HepG2 (cell line): ENCODE results near the gene TMEM100. TPM values are rescaled to one million over a fixed set of nuclear protein-coding genes. Genes with fewer than 3 reads are reported as not detected.

Experiments
- AKNA ChIP-seq: sonication (generic); formaldehyde crosslinking; IDR thresholded peaks from 2 replicates; pipeline ENCODE4 v1.4.0; 2020; ENCODE audit warnings: missing genetic modification reagents, borderline replicate concordance
- CHD4 ChIP-seq: fragments of 200-600 bp; sonication (generic); IDR thresholded peaks from 2 replicates; pipeline ENCODE4 v1.7.0; 2017; ENCODE audit warnings: mild to moderate bottlenecking, low read length, borderline replicate concordance
- DNMT1 ChIP-seq: sonication (generic); formaldehyde crosslinking; IDR thresholded peaks from 2 replicates; pipeline ENCODE4 v1.5.1; 2020; ENCODE audit warnings: mild to moderate bottlenecking, missing genetic modification reagents
- FOXP1 ChIP-seq, 2 experiments: fragments of 450-650 bp in 1 of 2; IDR thresholded peaks; 2 replicates each; pipeline ENCODE4 v1.6.1; 2017 to 2018; ENCODE audit warnings: antibody characterized with exemption in 1 of 2
- GFI1 ChIP-seq: sonication (generic); formaldehyde crosslinking; IDR thresholded peaks from 2 replicates; pipeline ENCODE4 v1.5.0; 2020; ENCODE audit warnings: missing genetic modification reagents, mild to moderate bottlenecking, borderline replicate concordance
- GTF3A ChIP-seq: sonication (generic); formaldehyde crosslinking; conservative IDR thresholded peaks from 2 replicates; pipeline ENCODE4 v1.4.0; 2020; ENCODE audit warnings: mild to moderate bottlenecking, missing genetic modification reagents
- HNF4G ChIP-seq, 2 experiments: sonication (generic) in 1 of 2; formaldehyde crosslinking in 1 of 2; IDR thresholded peaks; 2 replicates each; pipeline versions ENCODE4 v1.4.0 to v1.6.1; 2011 to 2020; ENCODE audit warnings: borderline replicate concordance in 2 of 2, low read depth in 2 of 2, mild to moderate bottlenecking in 2 of 2, low read length in 1 of 2, missing genetic modification reagents in 1 of 2, moderate library complexity in 1 of 2
- LBX2 ChIP-seq: sonication (generic); formaldehyde crosslinking; IDR thresholded peaks from 2 replicates; pipeline ENCODE4 v1.5.0; 2020; ENCODE audit warnings: missing genetic modification reagents, mild to moderate bottlenecking, borderline replicate concordance
- MAFF ChIP-seq: IDR thresholded peaks from 2 replicates; pipeline ENCODE4 v1.6.1; 2011; ENCODE audit warnings: low read depth, low read length, improper control_type of control experiment
- MXD4 ChIP-seq: IDR thresholded peaks from 2 replicates; pipeline ENCODE4 v1.6.1; 2016; ENCODE audit warnings: mild to moderate bottlenecking, missing biosample characterization, missing genetic modification reagents
- NONO ChIP-seq, 2 experiments: fragments of 450-650 bp in 1 of 2; sonication (generic) in 1 of 2; formaldehyde crosslinking in 1 of 2; IDR thresholded peaks in 1 of 2; conservative IDR thresholded peaks in 1 of 2; 2 replicates each; pipeline versions ENCODE4 v1.6.1 to v1.8.0; 2017 to 2022; ENCODE audit warnings: mild to moderate bottlenecking in 1 of 2, missing genetic modification reagents in 1 of 2, moderate library complexity in 1 of 2
- SP5 ChIP-seq: IDR thresholded peaks from 2 replicates; pipeline ENCODE4 v1.6.1; 2016; ENCODE audit warnings: low read depth, borderline replicate concordance
- ZNF264 ChIP-seq: sonication (generic); formaldehyde crosslinking; IDR thresholded peaks from 2 replicates; pipeline ENCODE4 v1.4.0; 2020; ENCODE audit warnings: missing genetic modification reagents
- ZNF337 ChIP-seq: sonication (generic); formaldehyde crosslinking; IDR thresholded peaks from 2 replicates; pipeline ENCODE4 v1.5.1; 2020; ENCODE audit warnings: missing genetic modification reagents, low read depth, mild to moderate bottlenecking, borderline replicate concordance
- ZNF773 ChIP-seq: sonication (generic); formaldehyde crosslinking; IDR thresholded peaks from 2 replicates; pipeline ENCODE4 v1.4.0; 2020; ENCODE audit warnings: missing genetic modification reagents, borderline replicate concordance
- polyA plus RNA-seq, 8 experiments: library from polyadenylated mRNA; depleted of rRNA in 3 of 8; stranded (reverse) in 7 of 8; unstranded in 1 of 8; fragments of >200 nt; fragmentation: Illumina TruSeq in 4 of 8; extraction: Trizol in 4 of 8; gene quantifications; 2 replicates each; pipeline versions ENCODE4 v1.2.1 to v1.2.3, GENCODE V29; 2011 to 2016; ENCODE audit warnings: low read depth in 4 of 8, missing spikeins in 1 of 8, mixed read lengths in 1 of 8; ENCODE audit not compliant: insufficient read depth in 1 of 8
- total RNA-seq, 5 experiments: library from RNA; depleted of rRNA; stranded (reverse); fragments of >200 nt; fragmentation: Illumina TruSeq; extraction: Trizol; gene quantifications; 2 replicates each; pipeline ENCODE4 v1.2.3, GENCODE V29; 2016; ENCODE audit warnings: low read depth in 1 of 5
- TF ChIP-seq, protein P1 (sequence below): sonication (generic); formaldehyde crosslinking; IDR thresholded peaks from 2 replicates; pipeline ENCODE4 v1.4.0; 2020; ENCODE audit warnings: missing genetic modification reagents, borderline replicate concordance
- TF ChIP-seq, protein P2 (sequence below): IDR thresholded peaks from 2 replicates; pipeline ENCODE4 v1.6.1; 2016; ENCODE audit warnings: low read depth, control low read depth

Gene TMEM100
- total and polyA plus RNA-seq, 2 of the 13 experiments (the other 11 are each of a cell fraction or from before 2014, with no cell fraction given) = not detected

DNA sequence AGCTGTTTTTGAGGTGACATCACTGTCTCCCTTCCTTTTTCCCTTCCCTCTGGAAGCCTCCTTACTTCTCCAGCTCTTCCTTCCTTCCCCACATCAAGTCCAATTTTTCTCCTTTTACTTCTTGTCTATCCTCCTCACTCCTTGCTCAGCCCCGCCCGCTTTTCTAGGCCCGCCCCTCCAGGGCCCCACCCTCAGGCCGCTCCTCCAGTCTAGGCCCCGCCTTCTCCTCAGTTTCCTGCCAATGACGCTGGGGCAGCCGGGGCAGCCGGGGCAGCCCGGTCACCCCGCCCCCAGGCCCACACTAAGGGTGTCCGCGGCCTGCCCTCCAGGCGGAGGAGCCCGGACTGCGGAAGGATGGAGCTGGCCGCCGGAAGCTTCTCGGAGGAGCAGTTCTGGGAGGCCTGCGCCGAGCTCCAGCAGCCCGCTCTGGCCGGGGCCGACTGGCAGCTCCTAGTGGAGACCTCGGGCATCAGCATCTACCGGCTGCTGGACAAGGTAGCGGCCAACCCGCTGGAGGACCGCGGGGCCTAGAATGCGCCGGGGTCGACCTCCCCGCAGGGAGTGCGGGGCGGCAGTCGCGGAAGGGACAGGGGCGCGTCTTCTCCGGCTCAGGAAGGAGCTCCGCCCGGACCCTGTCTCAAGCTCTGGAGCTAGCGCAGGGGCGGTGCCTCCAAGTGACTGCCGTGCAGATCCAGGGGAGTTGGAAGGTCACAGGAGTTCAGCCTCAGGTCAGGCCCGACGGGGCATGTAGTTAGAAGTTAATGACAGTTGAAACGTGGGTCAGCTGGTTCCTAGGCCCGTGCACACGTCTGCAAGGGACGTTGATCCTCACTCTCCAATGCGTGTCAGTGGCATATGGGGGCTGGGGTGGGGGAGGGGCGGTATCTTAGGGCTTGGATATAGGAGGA is 28.3 kb upstream of the TMEM100 start, which contains the start of gene PCTP (continued):
- TF ChIP-seq FOXP1 (IDR thresholded peaks at IDR 0.05) = no peak
- 0 out of 2 replicates have a peak, but pooled peaks have one; percentile 19 for TF ChIP-seq FOXP1 (CRISPR knock-in tag; IDR thresholded peaks at IDR 0.05)
- 0 out of 2 replicates have a peak, but pooled peaks have one; percentile 34 for TF ChIP-seq DNMT1 (CRISPR knock-in tag)
- peak; percentile 87; the same call in 1 of the 2 replicates for TF ChIP-seq ZNF337 (CRISPR knock-in tag)
- TF ChIP-seq SP5 (CRISPR knock-in tag) = peak; percentile 65
- TF ChIP-seq, protein P1, sequence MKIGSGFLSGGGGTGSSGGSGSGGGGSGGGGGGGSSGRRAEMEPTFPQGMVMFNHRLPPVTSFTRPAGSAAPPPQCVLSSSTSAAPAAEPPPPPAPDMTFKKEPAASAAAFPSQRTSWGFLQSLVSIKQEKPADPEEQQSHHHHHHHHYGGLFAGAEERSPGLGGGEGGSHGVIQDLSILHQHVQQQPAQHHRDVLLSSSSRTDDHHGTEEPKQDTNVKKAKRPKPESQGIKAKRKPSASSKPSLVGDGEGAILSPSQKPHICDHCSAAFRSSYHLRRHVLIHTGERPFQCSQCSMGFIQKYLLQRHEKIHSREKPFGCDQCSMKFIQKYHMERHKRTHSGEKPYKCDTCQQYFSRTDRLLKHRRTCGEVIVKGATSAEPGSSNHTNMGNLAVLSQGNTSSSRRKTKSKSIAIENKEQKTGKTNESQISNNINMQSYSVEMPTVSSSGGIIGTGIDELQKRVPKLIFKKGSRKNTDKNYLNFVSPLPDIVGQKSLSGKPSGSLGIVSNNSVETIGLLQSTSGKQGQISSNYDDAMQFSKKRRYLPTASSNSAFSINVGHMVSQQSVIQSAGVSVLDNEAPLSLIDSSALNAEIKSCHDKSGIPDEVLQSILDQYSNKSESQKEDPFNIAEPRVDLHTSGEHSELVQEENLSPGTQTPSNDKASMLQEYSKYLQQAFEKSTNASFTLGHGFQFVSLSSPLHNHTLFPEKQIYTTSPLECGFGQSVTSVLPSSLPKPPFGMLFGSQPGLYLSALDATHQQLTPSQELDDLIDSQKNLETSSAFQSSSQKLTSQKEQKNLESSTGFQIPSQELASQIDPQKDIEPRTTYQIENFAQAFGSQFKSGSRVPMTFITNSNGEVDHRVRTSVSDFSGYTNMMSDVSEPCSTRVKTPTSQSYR (CRISPR knock-in tag) = peak; percentile 84
- no peak for TF ChIP-seq CHD4
- TF ChIP-seq MXD4 (CRISPR knock-in tag) = 0 out of 2 replicates have a peak, but pooled peaks have one; percentile 56
- no peak for TF ChIP-seq MAFF
- TF ChIP-seq, protein P2, sequence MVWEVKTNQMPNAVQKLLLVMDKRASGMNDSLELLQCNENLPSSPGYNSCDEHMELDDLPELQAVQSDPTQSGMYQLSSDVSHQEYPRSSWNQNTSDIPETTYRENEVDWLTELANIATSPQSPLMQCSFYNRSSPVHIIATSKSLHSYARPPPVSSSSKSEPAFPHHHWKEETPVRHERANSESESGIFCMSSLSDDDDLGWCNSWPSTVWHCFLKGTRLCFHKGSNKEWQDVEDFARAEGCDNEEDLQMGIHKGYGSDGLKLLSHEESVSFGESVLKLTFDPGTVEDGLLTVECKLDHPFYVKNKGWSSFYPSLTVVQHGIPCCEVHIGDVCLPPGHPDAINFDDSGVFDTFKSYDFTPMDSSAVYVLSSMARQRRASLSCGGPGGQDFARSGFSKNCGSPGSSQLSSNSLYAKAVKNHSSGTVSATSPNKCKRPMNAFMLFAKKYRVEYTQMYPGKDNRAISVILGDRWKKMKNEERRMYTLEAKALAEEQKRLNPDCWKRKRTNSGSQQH (CRISPR knock-in tag) = peak; percentile 92
- no peak for TF ChIP-seq AKNA (CRISPR knock-in tag)
- TF ChIP-seq LBX2 (CRISPR knock-in tag) = peak; percentile 78; the same call in 1 of the 2 replicates
- no peak for TF ChIP-seq HNF4G (IDR thresholded peaks at IDR 0.05; ENCODE audit: borderline replicate concordance, low read depth, low read length)
- 0 out of 2 replicates have a peak, but pooled peaks have one; percentile 61 for TF ChIP-seq HNF4G (CRISPR knock-in tag; IDR thresholded peaks at IDR 0.05; ENCODE audit: borderline replicate concordance, low read depth)
- peak; percentile 77; the same call in 1 of the 2 replicates for TF ChIP-seq GFI1
- TF ChIP-seq ZNF264 = peak; percentile 85
- no peak for TF ChIP-seq GTF3A (CRISPR knock-in tag)
- TF ChIP-seq NONO (IDR thresholded peaks at IDR 0.05) = no peak
- peak; percentile 93 for TF ChIP-seq NONO (CRISPR knock-in tag; conservative IDR thresholded peaks at IDR 0.05)
- peak; percentile 63; the same call in 1 of the 2 replicates for TF ChIP-seq ZNF773
